GM13977 (cell line): Measurements from ENCODE around the gene TP53I3.

ENCODE experiments used
- DNase-seq: peaks from one replicate; pipeline ENCODE4 v3.0.0; 2012; ENCODE audit warnings: low spot score
- CTCF ChIP-seq: IDR thresholded peaks from 2 replicates; pipeline ENCODE4 v1.5.1; 2012; ENCODE audit warnings: mild to moderate bottlenecking, control low read depth; ENCODE audit not compliant: insufficient read depth; ENCODE audit errors: extremely low read depth, missing control alignments
- in situ Hi-C: fragments of 300-500 bp; cut with MboI; formaldehyde crosslinking; loops from one replicate; pipeline ENCODE4 v1.12.0; 2022; ENCODE audit warnings: low sequenced_read_pairs, low pct_unique_long_range_greater_than_20kb, mixed read lengths, inconsistent platforms; ENCODE audit not compliant: unreplicated experiment

The TP53I3 gene

GRCh38 chr2:24040511-24040910 lies 44.1 kb downstream of the TP53I3 start:
- DNase-seq, result no peak
- TF ChIP-seq CTCF, result no peak
- in situ Hi-C loops, result no loop called here

GRCh38 chr2:24038786-24039499 lies 45.7 kb downstream of the TP53I3 start:
- in situ Hi-C loops, result no loop called here
- no peak for TF ChIP-seq CTCF
- no peak for DNase-seq
